Spleen (tissue), 7 donors: ENCODE measurements around the gene PRDM16.

Experiments used
- CTCF ChIP-seq, 11 experiments: fragments of 200-600 bp in 7 of 11; fragments of 450-650 bp in 4 of 11; sonication (generic) in 4 of 11; IDR thresholded peaks in 8 of 11; conservative IDR thresholded peaks in 3 of 11; 1 replicate in 7 of 11; 2 replicates in 4 of 11; pipeline versions ENCODE4 v1.4.0 to v1.8.0; 2016 to 2021; ENCODE audit warnings: antibody characterized with exemption in 11 of 11, inconsistent platforms in 4 of 11, mild to moderate bottlenecking in 1 of 11
- POLR2A ChIP-seq, 3 donors: fragments of 450-650 bp; IDR thresholded peaks; one replicate each; pipeline ENCODE4 v1.5.1; 2017; ENCODE audit warnings: antibody characterized with exemption in 3 of 3, mild to moderate bottlenecking in 1 of 3
- POLR2AphosphoS5 ChIP-seq, 3 donors: sonication (generic); formaldehyde crosslinking; IDR thresholded peaks; one replicate each; pipeline ENCODE4 v1.5.1; 2017; ENCODE audit warnings: antibody characterized with exemption in 3 of 3
- donor health status: DM: no; HTN: no; CAD: no; lungs with moderate emphysema.
- donor health status: DM: no; HTN: no; CAD: no.
- donor health status: DM: no; HTN: no; CAD: no.

GRCh38 chr1:3453203-3453761 lies 384.3 kb downstream of the PRDM16 start:
- TF ChIP-seq CTCF (IDR thresholded peaks at IDR 0.05 in 8 of 11, conservative IDR thresholded peaks at IDR 0.05 in 3 of 11) (peak; percentile 82 to 96 (median 94)), POLR2A (IDR thresholded peaks at IDR 0.05) (no peak), POLR2AphosphoS5 (IDR thresholded peaks at IDR 0.05) (no peak)
